GDM1 (cell line): ENCODE results near the gene PYM1.
A peak's percentile ranks its signal among the peaks of the same experiment; 100 is the strongest.
"Not testable (repeated sequence)": the region's sequence is repeated elsewhere in the genome, so short reads cannot be mapped to it uniquely, and the experiment has no call there.

Experiments
- DNase-seq: peaks from one replicate; lab custom pipeline; 2025; lab: John Stamatoyannopoulos, UW

PYM1 gene

GRCh38 chr12:55938826-55939501, 11.3 kb upstream of the PYM1 start:
- DNase-seq: no peak

GRCh38 chr12:55937981-55938380, 10.3 kb upstream of the PYM1 start:
- no peak for DNase-seq

GRCh38 chr12:55935738-55936151, 8.1 kb upstream of the PYM1 start:
- DNase-seq: no peak

- DNase-seq: no peak
Observed at GRCh38 chr12:55934773-55935172, 7.1 kb upstream of the PYM1 start.

- DNase-seq: no peak
Observed at GRCh38 chr12:55933799-55934742, 6.4 kb upstream of the PYM1 start.

- DNase-seq: peak; percentile 49
Observed at GRCh38 chr12:55933169-55933798, 5.6 kb upstream of the PYM1 start.

GRCh38 chr12:55932551-55932910, 4.8 kb upstream of the PYM1 start:
- peak; percentile 29 for DNase-seq

DNA sequence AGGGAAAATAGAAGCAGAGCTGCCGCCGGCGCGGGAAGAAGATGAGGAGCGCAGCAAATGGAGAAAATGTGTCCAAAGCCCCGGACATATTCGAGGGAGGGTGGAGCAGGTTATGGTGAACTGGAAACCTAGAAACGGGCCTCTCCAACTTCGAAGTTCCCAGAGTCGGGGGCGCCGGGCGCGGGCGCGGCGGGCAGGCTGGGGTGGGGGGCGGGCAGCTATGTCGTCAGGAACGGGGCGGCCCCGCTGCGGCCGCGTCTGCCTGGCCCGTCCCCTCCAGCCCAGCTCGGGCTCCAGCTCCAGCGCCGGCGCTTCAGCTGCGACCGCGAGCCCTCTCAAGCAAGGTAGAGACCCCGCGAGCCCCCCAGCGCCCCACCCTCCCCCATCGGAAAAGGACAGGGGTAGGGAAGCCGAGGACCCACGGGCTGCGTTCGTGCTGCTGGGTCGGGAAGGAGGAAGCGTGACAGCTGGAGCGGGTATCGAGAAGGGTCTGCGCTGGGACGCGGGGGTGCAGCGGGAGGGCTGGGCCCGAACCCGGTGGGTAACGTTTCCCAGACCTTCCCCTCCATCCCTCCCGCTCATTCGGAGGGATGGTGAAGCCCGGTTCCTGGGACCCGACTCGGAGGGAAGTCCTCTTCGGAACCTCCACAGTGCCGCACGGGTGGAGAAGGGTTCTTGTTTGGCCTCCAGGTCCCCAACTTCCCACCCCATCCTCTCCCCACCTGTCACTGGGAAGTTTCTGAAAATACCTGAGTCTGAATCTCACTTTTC, 4.3 kb upstream of the PYM1 start:
- DNase-seq: peak; percentile 17

DNA sequence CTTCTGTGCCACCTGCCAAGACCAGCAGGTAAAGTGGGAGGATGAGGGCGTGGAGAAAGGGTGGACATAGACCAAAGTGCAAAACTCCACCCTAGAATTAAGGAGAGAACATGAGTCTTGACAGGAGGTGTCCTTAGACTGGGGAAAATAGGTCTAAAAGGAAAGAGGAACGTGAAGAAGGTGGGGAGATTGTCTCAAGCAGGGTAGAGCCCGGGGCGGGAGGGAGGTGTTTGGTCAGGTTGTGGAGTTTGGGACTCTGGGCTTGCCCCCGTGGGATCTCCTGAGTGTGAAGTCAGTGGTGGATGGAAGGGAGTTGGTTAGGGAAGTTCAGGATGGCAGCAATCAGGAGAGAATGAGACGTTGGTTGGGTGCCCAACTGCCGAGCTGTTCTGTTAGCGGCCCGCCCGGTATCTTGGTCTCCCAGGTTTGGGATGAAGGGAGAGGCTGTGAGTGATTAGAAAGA, 3.7 kb upstream of the PYM1 start:
- no peak for DNase-seq

DNA sequence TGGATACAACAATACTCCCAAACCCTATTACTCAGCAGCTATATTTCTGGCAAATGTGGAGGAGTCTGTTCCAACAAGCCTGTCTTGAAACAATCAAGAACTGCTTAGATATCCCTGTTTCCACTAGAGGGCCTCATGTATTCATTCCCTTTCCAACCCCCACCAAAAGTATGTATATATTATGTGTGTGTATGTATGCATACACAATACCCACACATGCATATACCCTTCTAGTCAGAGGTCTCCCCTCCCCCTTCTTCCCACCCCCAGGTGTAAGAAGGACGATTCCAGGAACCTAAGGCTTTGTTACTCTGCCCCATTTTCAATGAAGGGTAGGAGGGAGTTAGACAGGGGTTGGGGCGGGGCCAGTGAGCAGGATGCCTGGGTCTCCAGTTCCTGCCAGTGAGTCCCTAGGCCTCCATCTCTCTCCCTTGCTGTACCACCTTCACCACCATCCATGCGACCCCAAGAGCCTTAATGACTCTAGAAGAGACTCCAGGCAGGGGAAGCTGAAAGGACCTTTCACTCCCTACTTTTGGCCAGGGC, 3.1 kb upstream of the PYM1 start, which contains the start of gene DGKA:
Gene DGKA (plus strand): TSS at position 392 of the 546 bp plus-strand sequence. CDS start 5,342 bp downstream, outside the sequence.
- DNase-seq: peak; percentile 59

GRCh38 chr12:55929306-55929791, 1.7 kb upstream of the PYM1 start:
- DNase-seq: no peak

GRCh38 chr12:55926738-55927587, 731 bp downstream of the PYM1 start:
- DNase-seq: peak; percentile 92

DNA sequence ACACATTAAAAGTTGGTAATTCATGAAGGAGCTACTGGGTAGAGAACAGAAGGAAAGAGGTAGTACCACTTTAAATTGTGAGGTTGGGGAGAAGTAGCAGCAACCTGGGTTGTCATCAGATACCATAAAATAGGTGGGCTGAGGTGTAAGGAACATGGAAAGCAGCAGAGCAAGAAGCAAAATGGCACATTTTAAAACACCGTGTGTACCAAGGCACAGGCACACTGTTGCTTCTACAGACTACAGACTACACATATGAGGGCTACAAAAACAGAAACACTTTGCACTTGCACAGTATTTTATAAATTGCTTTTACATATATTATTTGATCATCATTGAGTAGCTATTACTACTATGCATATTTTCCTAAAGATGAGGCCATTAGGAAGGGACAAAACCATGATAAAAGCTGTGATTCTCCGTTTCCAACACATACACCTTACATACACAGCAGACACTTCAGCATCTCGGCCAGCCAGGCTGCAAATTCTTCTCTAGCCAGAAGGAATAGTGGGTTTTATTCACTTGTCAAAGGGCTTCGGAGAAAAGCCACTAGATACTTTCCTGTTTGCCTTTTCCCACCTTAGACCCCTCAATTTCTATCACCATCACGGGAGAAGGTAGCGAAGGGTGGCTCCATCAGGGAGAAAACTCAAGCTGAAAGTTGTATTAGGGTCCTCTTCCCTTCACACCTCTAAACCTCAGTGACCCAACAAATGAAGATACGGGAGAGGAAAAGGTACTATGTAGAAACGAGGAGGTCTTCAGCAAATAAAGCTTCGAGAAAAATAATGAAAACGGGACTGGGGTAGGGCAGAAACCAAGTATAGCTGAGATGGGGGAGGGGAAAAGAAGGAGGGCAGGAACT, 1.6 kb downstream of the PYM1 start:
- no peak for DNase-seq

GRCh38 chr12:55925371-55925770, 2.3 kb downstream of the PYM1 start:
- no peak for DNase-seq

GRCh38 chr12:55923648-55924047, 4.0 kb downstream of the PYM1 start:
- not testable (repeated sequence) for DNase-seq

DNA sequence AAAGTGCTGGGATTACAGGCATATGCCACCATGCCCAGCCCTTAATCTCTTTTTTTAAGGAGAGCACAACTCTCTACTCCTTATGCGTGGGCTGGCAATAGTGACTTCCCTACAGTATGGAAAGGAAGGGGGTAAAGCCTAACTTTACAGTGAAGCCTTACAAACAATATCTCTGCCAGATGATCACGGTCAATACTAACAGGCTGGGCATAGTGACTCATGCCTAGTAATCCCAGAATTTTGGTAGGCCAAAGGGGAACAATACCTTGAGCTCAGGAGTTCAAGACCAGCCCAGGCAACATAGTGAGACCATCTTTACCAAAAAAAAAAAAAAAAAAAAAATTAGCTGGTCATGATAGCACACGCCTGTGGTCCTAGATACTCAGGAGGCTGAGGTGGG, 5.6 kb downstream of the PYM1 start:
- no peak for DNase-seq

GRCh38 chr12:55919032-55919431, 8.7 kb downstream of the PYM1 start:
- not testable (repeated sequence) for DNase-seq

- DNase-seq: no peak
Observed at GRCh38 chr12:55915482-55915859, 12.2 kb downstream of the PYM1 start.

DNA sequence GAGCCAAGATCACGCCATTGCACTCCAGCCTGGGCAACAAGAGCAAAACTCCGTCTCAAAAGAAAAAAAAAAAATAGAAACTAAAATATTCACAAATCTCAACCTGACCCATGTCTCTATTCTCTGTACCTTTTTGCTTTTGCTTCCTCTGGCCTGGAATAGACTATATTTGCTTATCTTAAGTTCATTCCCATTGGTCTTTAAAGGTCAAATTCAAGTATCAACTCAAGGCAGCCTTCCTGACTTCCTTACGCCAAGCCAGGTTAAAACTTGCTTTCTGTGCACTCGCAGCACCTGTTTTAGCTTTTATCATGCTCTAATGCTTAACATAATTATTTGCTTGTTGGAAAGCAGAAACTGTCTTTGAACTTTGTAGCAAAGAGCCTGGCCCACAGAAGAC, 14.8 kb downstream of the PYM1 start:
- no peak for DNase-seq
